Endodermal cell (in vitro differentiated cells): ENCODE results near the gene TP53BP1. TPM values are rescaled to one million over a fixed set of nuclear protein-coding genes. Genes with fewer than 3 reads are reported as not detected.

Experiments used
- DNase-seq: peaks from one replicate; pipeline ENCODE4 v3.0.0-alpha.2; 2017
- H3K27ac ChIP-seq: 2 replicates; pipeline ENCODE4 v1.5.1; 2013; ENCODE audit warnings: mild to moderate bottlenecking, low read depth, low read length, moderate library complexity
- H3K27me3 ChIP-seq: 2 replicates; pipeline ENCODE4 v1.6.1; 2013; ENCODE audit warnings: mild to moderate bottlenecking, low read length, moderate library complexity; ENCODE audit not compliant: insufficient read depth, control insufficient read depth, poor library complexity, severe bottlenecking
- H3K36me3 ChIP-seq: 2 replicates; pipeline ENCODE4 v1.7.0; 2013; ENCODE audit warnings: mild to moderate bottlenecking, low read length, moderate library complexity; ENCODE audit not compliant: control insufficient read depth, insufficient read depth
- H3K4me1 ChIP-seq: one replicate; pipeline ENCODE4 v1.7.0; 2013; ENCODE audit warnings: low read length; ENCODE audit not compliant: control insufficient read depth, insufficient read depth
- H3K4me3 ChIP-seq: 2 replicates; pipeline ENCODE4 v1.5.1; 2013; ENCODE audit warnings: mild to moderate bottlenecking, low read length, moderate library complexity
- H3K9ac ChIP-seq: 2 replicates; pipeline ENCODE4 v1.6.1; 2013; ENCODE audit warnings: mild to moderate bottlenecking, low read length, moderate library complexity; ENCODE audit not compliant: poor library complexity, severe bottlenecking; ENCODE audit errors: extremely low read depth
- H3K9me3 ChIP-seq: 2 replicates; pipeline ENCODE4 v1.6.1; 2013; ENCODE audit warnings: mild to moderate bottlenecking, low read length, moderate library complexity; ENCODE audit not compliant: control insufficient read depth
- H3K27ac Mint-ChIP-seq: 2 replicates; pipeline ENCODE4 v1.8.0; 2020; ENCODE audit warnings: mixed read lengths
- H3K27me3 Mint-ChIP-seq: 2 replicates; pipeline ENCODE4 v1.8.0; 2021; ENCODE audit warnings: mild to moderate bottlenecking, mixed read lengths; ENCODE audit not compliant: insufficient read depth
- H3K36me3 Mint-ChIP-seq: 2 replicates; pipeline ENCODE4 v1.8.0; 2020; ENCODE audit warnings: low read depth, mixed read lengths
- H3K4me1 Mint-ChIP-seq: 2 replicates; pipeline ENCODE4 v1.8.0; 2020; ENCODE audit warnings: mixed read lengths
- H3K4me3 Mint-ChIP-seq: 2 replicates; pipeline ENCODE4 v1.8.0; 2020; ENCODE audit warnings: mild to moderate bottlenecking, moderate library complexity, mixed read lengths
- H3K9me3 Mint-ChIP-seq: 2 replicates; pipeline ENCODE4 v1.8.0; 2020; ENCODE audit warnings: mild to moderate bottlenecking, mixed read lengths
- WGBS, 2 experiments: methylation state at CpG; one replicate each; pipeline versions ENCODE4 v1.1.5 to v1.1.7; 2013; ENCODE audit warnings: missing lambda C conversion rate in 2 of 2, mixed read lengths in 1 of 2; ENCODE audit not compliant: insufficient coverage in 1 of 2, insufficient read length in 1 of 2; 5-methylcytosine and 5-hydroxymethylcytosine counted together
- total RNA-seq, 2 donors: library from RNA; stranded (reverse); fragmentation: NEBNext Ultra II Directional in 1 of 2; extraction: Animal tissue kit (Norgen Biotek cat#: 25700) in 1 of 2; gene quantifications; 2 replicates in 1 of 2; 3 replicates in 1 of 2; pipeline ENCODE4 v1.2.1, GENCODE V29; 2021
- TF ChIP-seq, protein P1 (sequence below): fragments of 200-600 bp; sonication (generic); conservative IDR thresholded peaks from 2 replicates; pipeline ENCODE4 v1.5.0; 2021; ENCODE audit warnings: antibody characterized with exemption, mild to moderate bottlenecking

The TP53BP1 gene
- total RNA-seq, 2 donors from 2014 or later = 85.4 to 114 TPM

DNA sequence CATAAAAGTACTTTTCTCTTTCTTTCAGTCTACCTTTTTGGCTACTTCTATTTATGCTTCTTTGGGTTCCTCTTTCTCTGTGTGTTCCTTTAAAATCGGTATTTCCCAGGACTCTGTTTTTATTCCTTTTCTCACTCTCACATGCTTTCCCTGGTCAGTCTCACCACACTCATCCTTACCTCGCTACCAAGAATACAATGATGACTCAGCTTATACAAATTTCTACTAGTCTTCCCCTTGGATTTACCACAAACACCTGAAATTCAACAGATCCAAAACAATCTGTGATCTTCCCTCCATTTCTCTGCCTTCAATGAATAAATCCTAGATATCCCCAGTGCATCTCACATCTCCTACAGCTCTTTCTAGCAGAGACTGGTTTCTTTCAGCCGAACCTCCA, 69.2 kb downstream of the TP53BP1 start:
- Histone ChIP-seq H3K9me3 (no peaks in the 10 kb centered on the region), H3K36me3 (peaks cover 92% of the 10 kb centered on the region), H3K4me1 (no peaks in the 10 kb centered on the region), H3K9ac (no peak overlapping the region), H3K27ac (no peak overlapping the region), H3K4me3 (no peak overlapping the region), H3K27me3 (no peaks in the 10 kb centered on the region)
- Mint-ChIP-seq H3K9me3 (no peaks in the 10 kb centered on the region), H3K27ac (no peak overlapping the region), H3K27me3 (no peaks in the 10 kb centered on the region), H3K36me3 (peaks cover 80% of the 10 kb centered on the region), H3K4me1 (no peaks in the 10 kb centered on the region), H3K4me3 (no peak overlapping the region)
- no peak for DNase-seq
- 89 to 96% methylated on average over 3 of the region's 3 CpGs for WGBS, 2 experiments
- TF ChIP-seq, protein P1, sequence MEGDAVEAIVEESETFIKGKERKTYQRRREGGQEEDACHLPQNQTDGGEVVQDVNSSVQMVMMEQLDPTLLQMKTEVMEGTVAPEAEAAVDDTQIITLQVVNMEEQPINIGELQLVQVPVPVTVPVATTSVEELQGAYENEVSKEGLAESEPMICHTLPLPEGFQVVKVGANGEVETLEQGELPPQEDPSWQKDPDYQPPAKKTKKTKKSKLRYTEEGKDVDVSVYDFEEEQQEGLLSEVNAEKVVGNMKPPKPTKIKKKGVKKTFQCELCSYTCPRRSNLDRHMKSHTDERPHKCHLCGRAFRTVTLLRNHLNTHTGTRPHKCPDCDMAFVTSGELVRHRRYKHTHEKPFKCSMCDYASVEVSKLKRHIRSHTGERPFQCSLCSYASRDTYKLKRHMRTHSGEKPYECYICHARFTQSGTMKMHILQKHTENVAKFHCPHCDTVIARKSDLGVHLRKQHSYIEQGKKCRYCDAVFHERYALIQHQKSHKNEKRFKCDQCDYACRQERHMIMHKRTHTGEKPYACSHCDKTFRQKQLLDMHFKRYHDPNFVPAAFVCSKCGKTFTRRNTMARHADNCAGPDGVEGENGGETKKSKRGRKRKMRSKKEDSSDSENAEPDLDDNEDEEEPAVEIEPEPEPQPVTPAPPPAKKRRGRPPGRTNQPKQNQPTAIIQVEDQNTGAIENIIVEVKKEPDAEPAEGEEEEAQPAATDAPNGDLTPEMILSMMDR = no peak

DNA sequence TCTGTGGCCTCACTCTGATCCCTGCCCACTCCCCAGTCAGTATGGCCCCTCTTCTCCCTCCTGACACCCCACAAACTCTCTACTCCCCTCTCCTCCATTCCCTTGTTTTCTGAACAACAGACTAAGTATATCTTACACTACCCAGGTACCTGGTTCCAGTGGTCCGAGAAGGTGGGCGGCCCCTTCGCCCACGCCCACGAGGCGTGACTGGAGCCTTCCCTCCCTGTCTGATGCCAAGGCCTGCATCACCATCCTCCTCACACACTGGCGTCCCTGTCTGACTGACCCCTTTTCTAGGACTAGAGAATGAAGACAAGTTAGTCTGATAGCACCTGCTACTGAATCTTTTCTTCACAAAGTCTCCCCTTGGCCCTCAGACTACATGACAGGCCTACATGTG, 72.1 kb downstream of the TP53BP1 start:
- no peak overlapping the region for H3K4me3 Mint-ChIP-seq

DNA sequence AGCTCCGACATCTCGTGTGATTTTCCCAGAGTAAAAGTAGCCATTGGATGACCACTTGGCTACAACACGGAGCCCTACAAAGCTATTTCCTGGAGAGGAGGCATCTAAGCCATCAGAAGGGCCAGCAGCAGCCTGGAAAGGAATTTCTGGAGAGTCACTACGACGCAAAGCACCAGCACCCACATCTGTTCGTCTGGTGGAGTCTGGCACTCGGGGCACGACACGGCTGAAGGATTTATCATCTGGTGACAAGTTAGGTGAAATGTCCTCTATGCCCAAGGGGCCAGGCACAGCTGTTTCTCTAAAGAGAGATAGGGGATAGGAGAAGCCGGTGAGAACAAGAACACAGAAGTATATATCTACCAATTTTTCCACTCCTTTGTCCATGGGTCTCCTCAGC, 72.5 kb downstream of the TP53BP1 start:
- Histone ChIP-seq H3K4me1 (peaks cover 16% of the 10 kb centered on the region), H3K4me3 (no peak overlapping the region), H3K9ac (no peak overlapping the region), H3K27ac (no peak overlapping the region), H3K9me3 (no peaks in the 10 kb centered on the region), H3K27me3 (no peaks in the 10 kb centered on the region), H3K36me3 (peaks cover 97% of the 10 kb centered on the region)
- TF ChIP-seq, protein P1 = no peak
- H3K36me3 Mint-ChIP-seq = peaks cover 79% of the 10 kb centered on the region
- no peak for DNase-seq
- 93 to 98% methylated on average over 7 to 10 of the region's 10 CpGs for WGBS, 2 experiments
- H3K4me3 Mint-ChIP-seq = no peak overlapping the region
- no peaks in the 10 kb centered on the region for H3K9me3 Mint-ChIP-seq
- H3K27me3 Mint-ChIP-seq = no peaks in the 10 kb centered on the region
- H3K27ac Mint-ChIP-seq = no peak overlapping the region
- H3K4me1 Mint-ChIP-seq = peaks cover 11% of the 10 kb centered on the region

More for the DNA sequence above, 72.1 kb downstream of the TP53BP1 start:
- Mint-ChIP-seq H3K9me3 (no peaks in the 10 kb centered on the region), H3K4me1 (peaks cover 10% of the 10 kb centered on the region), H3K27me3 (no peaks in the 10 kb centered on the region), H3K27ac (no peak overlapping the region), H3K36me3 (peaks cover 75% of the 10 kb centered on the region)
- Histone ChIP-seq H3K4me1 (peaks cover 11% of the 10 kb centered on the region), H3K4me3 (no peak overlapping the region), H3K9me3 (no peaks in the 10 kb centered on the region), H3K27ac (no peak overlapping the region), H3K36me3 (peaks cover 93% of the 10 kb centered on the region), H3K9ac (no peak overlapping the region), H3K27me3 (no peaks in the 10 kb centered on the region)
- no peak for DNase-seq
- WGBS, 2 experiments = 96 to 97% methylated on average over 7 of the region's 7 CpGs
- TF ChIP-seq, protein P1 = no peak
